ENCODE measurements around the gene NCCRP1. TPM values are rescaled to one million over a fixed set of nuclear protein-coding genes. Genes with fewer than 3 reads are reported as not detected.

Gene NCCRP1
- total RNA-seq, 1 donor from 2014 or later, result not detected

GRCh38 chr19:39174558-39175544 is 21.9 kb upstream of the NCCRP1 start:
- H3K27ac ChIP-seq (replicated peaks), result no peak overlapping the region
- H3K36me3 ChIP-seq, result peaks cover 54% of the 10 kb centered on the region
- no peak for TF ChIP-seq CTCF (IDR thresholded peaks at IDR 0.05; ENCODE audit: borderline replicate concordance)
- intact Hi-C loops (cut with micrococcal nuclease), result no loop called here
- no peaks in the 10 kb centered on the region for H3K27me3 ChIP-seq (ENCODE audit: low read depth)
- H3K4me1 ChIP-seq, result no peaks in the 10 kb centered on the region
- no peaks in the 10 kb centered on the region for H3K9me3 ChIP-seq (replicated peaks)
- no peak overlapping the region for H3K4me3 ChIP-seq
- no peak for DNase-seq

- H3K36me3 ChIP-seq, result peaks cover 52% of the 10 kb centered on the region
- H3K4me3 ChIP-seq, result no peak overlapping the region
- TF ChIP-seq CTCF (IDR thresholded peaks at IDR 0.05; ENCODE audit: borderline replicate concordance), result no peak
- no peak overlapping the region for H3K27ac ChIP-seq (replicated peaks)
- no peaks in the 10 kb centered on the region for H3K9me3 ChIP-seq (replicated peaks)
- no peaks in the 10 kb centered on the region for H3K27me3 ChIP-seq (ENCODE audit: low read depth)
- intact Hi-C loops (cut with micrococcal nuclease), result no loop called here
- no peak for DNase-seq
- no peaks in the 10 kb centered on the region for H3K4me1 ChIP-seq
Measured at GRCh38 chr19:39175564-39175963, 21.2 kb upstream of the NCCRP1 start.

GRCh38 chr19:39177110-39177699 is 19.6 kb upstream of the NCCRP1 start:
- Histone ChIP-seq H3K4me1 (no peaks in the 10 kb centered on the region), H3K27ac (replicated peaks) (no peak overlapping the region), H3K4me3 (no peak overlapping the region), H3K36me3 (peaks cover 45% of the 10 kb centered on the region), H3K27me3 (ENCODE audit: low read depth) (no peaks in the 10 kb centered on the region), H3K9me3 (replicated peaks) (no peaks in the 10 kb centered on the region)
- no peak for TF ChIP-seq CTCF (IDR thresholded peaks at IDR 0.05; ENCODE audit: borderline replicate concordance)
- no peak for DNase-seq
- intact Hi-C loops (cut with micrococcal nuclease), result no loop called here

- Histone ChIP-seq H3K27me3 (ENCODE audit: low read depth) (no peaks in the 10 kb centered on the region), H3K27ac (replicated peaks) (no peak overlapping the region), H3K4me1 (no peaks in the 10 kb centered on the region), H3K36me3 (peaks cover 40% of the 10 kb centered on the region), H3K4me3 (no peak overlapping the region), H3K9me3 (replicated peaks) (no peaks in the 10 kb centered on the region)
- no peak for TF ChIP-seq CTCF (IDR thresholded peaks at IDR 0.05; ENCODE audit: borderline replicate concordance)
- intact Hi-C loops (cut with micrococcal nuclease), result no loop called here
- no peak for DNase-seq
Measured at GRCh38 chr19:39177736-39178135, 19.0 kb upstream of the NCCRP1 start.

- DNase-seq, result no peak
- H3K27me3 ChIP-seq (ENCODE audit: low read depth), result no peaks in the 10 kb centered on the region
- no peak overlapping the region for H3K4me3 ChIP-seq
- intact Hi-C loops (cut with micrococcal nuclease), result no loop called here
- H3K4me1 ChIP-seq, result no peaks in the 10 kb centered on the region
- H3K9me3 ChIP-seq (replicated peaks), result no peaks in the 10 kb centered on the region
- no peak for TF ChIP-seq CTCF (IDR thresholded peaks at IDR 0.05; ENCODE audit: borderline replicate concordance)
- H3K27ac ChIP-seq (replicated peaks), result no peak overlapping the region
- peaks cover 36% of the 10 kb centered on the region for H3K36me3 ChIP-seq
Measured at GRCh38 chr19:39178296-39179006, 18.3 kb upstream of the NCCRP1 start.

Data from left ventricle myocardium inferior (tissue), 1 donor.